Smooth muscle cell (in vitro differentiated cells): ENCODE data around the gene SUSD6. TPM values are rescaled to one million over a fixed set of nuclear protein-coding genes. Genes with fewer than 3 reads are reported as not detected.

Experiments
- DNase-seq: peaks from one replicate; lab custom pipeline; 2025; ENCODE audit not compliant: unreplicated experiment; lab: John Stamatoyannopoulos, UW
- H2AFZ ChIP-seq: fragments of 200-600 bp; sonication (generic); 2 replicates; pipeline ENCODE4 v1.6.0; 2016; ENCODE audit warnings: antibody characterized with exemption, low read depth, mild to moderate bottlenecking
- H3F3A ChIP-seq: fragments of 200-600 bp; sonication (generic); 2 replicates; pipeline ENCODE4 v1.6.0; 2017; ENCODE audit warnings: antibody characterized with exemption, low read depth
- H3K27ac ChIP-seq: fragments of 200-600 bp; sonication (generic); 2 replicates; pipeline ENCODE4 v1.5.1; 2016; ENCODE audit warnings: low read depth, mild to moderate bottlenecking
- H3K27me3 ChIP-seq: fragments of 200-600 bp; sonication (generic); 2 replicates; pipeline ENCODE4 v1.6.1; 2016; ENCODE audit warnings: low read depth, mild to moderate bottlenecking
- H3K36me3 ChIP-seq: fragments of 200-600 bp; sonication (generic); 2 replicates; pipeline ENCODE4 v1.5.1; 2016; ENCODE audit warnings: low read depth
- H3K4me1 ChIP-seq: fragments of 200-600 bp; sonication (generic); 2 replicates; pipeline ENCODE4 v1.5.1; 2016; ENCODE audit warnings: low read depth
- H3K4me2 ChIP-seq: fragments of 200-600 bp; sonication (generic); 2 replicates; pipeline ENCODE4 v1.6.0; 2016; ENCODE audit warnings: mild to moderate bottlenecking
- H3K4me3 ChIP-seq: fragments of 200-600 bp; sonication (generic); 2 replicates; pipeline ENCODE4 v1.5.1; 2016; ENCODE audit warnings: mild to moderate bottlenecking
- H3K79me2 ChIP-seq: fragments of 200-600 bp; sonication (generic); 2 replicates; pipeline ENCODE4 v1.6.0; 2016; ENCODE audit warnings: low read depth, mild to moderate bottlenecking
- H3K9ac ChIP-seq: fragments of 200-600 bp; sonication (generic); 2 replicates; pipeline ENCODE4 v1.6.0; 2016; ENCODE audit warnings: low read depth
- H3K9me3 ChIP-seq: fragments of 200-600 bp; sonication (generic); replicated peaks from 2 replicates; pipeline ENCODE4 v1.5.1; 2016; ENCODE audit warnings: low read depth
- H4K20me1 ChIP-seq: fragments of 200-600 bp; sonication (generic); 2 replicates; pipeline ENCODE4 v1.6.0; 2016; ENCODE audit warnings: low read depth
- CTCF ChIP-seq: fragments of 200-600 bp; sonication (generic); IDR thresholded peaks from 2 replicates; pipeline ENCODE4 v1.5.1; 2017; ENCODE audit warnings: borderline replicate concordance, mild to moderate bottlenecking, antibody characterized with exemption; ENCODE audit not compliant: insufficient read depth, poor library complexity, severe bottlenecking
- WGBS: methylation state at CpG from one replicate; pipeline ENCODE4 v1.1.7; 2016; ENCODE audit warnings: low lambda C conversion rate; 5-methylcytosine and 5-hydroxymethylcytosine counted together
- polyA plus RNA-seq: library from polyadenylated mRNA; unstranded; fragments of >200 nt; fragmentation: Nextera tagmentation; extraction: Ambion mirVana; gene quantifications from 2 replicates; pipeline ENCODE4 v1.2.1, GENCODE V29; 2016
- total RNA-seq: library from RNA; depleted of rRNA; stranded (reverse); fragments of >200 nt; gene quantifications from 2 replicates; pipeline ENCODE4 v1.2.3, GENCODE V29; 2014

SUSD6 gene
- total and polyA plus RNA-seq, 2 experiments from 2014 or later: 15.8 to 25.9 TPM

GRCh38 chr14:69610020-69610873 is 1.1 kb upstream of the SUSD6 start:
- Histone ChIP-seq H3K4me2 (peak overlapping the region; percentile 89), H2AFZ (peak overlapping the region; percentile 92), H3K9ac (peak overlapping the region; percentile 49), H3F3A (peaks cover 5% of the 10 kb centered on the region), H4K20me1 (peaks cover 32% of the 10 kb centered on the region), H3K27ac (peak overlapping the region; percentile 75), H3K36me3 (no peaks in the 10 kb centered on the region), H3K79me2 (peaks cover 37% of the 10 kb centered on the region), H3K27me3 (no peaks in the 10 kb centered on the region), H3K9me3 (no peaks in the 10 kb centered on the region), H3K4me3 (peak overlapping the region; percentile 96), H3K4me1 (peaks cover 43% of the 10 kb centered on the region)
- no peak for DNase-seq
- TF ChIP-seq CTCF: no peak
- 57% methylated on average over 8 of the region's 8 CpGs for WGBS

GRCh38 chr14:69610874-69611171 is 573 bp upstream of the SUSD6 start:
- peak overlapping the region; percentile 96 for H3K4me3 ChIP-seq
- peak overlapping the region; percentile 49 for H3K9ac ChIP-seq
- no peaks in the 10 kb centered on the region for H3K27me3 ChIP-seq
- H3K79me2 ChIP-seq: peaks cover 42% of the 10 kb centered on the region
- H2AFZ ChIP-seq: peak overlapping the region; percentile 92
- no peaks in the 10 kb centered on the region for H3K9me3 ChIP-seq
- no peaks in the 10 kb centered on the region for H3K36me3 ChIP-seq
- peak overlapping the region; percentile 75 for H3K27ac ChIP-seq
- WGBS: 6% methylated on average over 8 of the region's 8 CpGs
- peaks cover 9% of the 10 kb centered on the region for H3F3A ChIP-seq
- H3K4me1 ChIP-seq: peaks cover 49% of the 10 kb centered on the region
- no peak for TF ChIP-seq CTCF
- peak overlapping the region; percentile 89 for H3K4me2 ChIP-seq
- peaks cover 38% of the 10 kb centered on the region for H4K20me1 ChIP-seq
- DNase-seq: no peak

GRCh38 chr14:69612014-69612782 is 802 bp downstream of the SUSD6 start:
- H3K4me2 ChIP-seq: peak overlapping the region; percentile 100
- peak overlapping the region; percentile 91 for H3K27ac ChIP-seq
- peaks cover 51% of the 10 kb centered on the region for H3K79me2 ChIP-seq
- TF ChIP-seq CTCF: no peak
- peaks cover 19% of the 10 kb centered on the region for H3F3A ChIP-seq
- peak overlapping the region; percentile 62 for H2AFZ ChIP-seq
- WGBS: 2% methylated on average over 45 of the region's 47 CpGs
- peak overlapping the region; percentile 95 for H3K9ac ChIP-seq
- H3K4me1 ChIP-seq: peaks cover 54% of the 10 kb centered on the region
- no peaks in the 10 kb centered on the region for H3K27me3 ChIP-seq
- no peak for DNase-seq
- H3K9me3 ChIP-seq: no peaks in the 10 kb centered on the region
- peaks cover 52% of the 10 kb centered on the region for H4K20me1 ChIP-seq
- no peaks in the 10 kb centered on the region for H3K36me3 ChIP-seq
- H3K4me3 ChIP-seq: peak overlapping the region; percentile 96
